GM19240 (cell line): ENCODE measurements around the gene FAM240A.

Experiments used
- DNase-seq: peaks from one replicate; pipeline ENCODE4 v3.0.0; 2011; ENCODE audit warnings: low spot score; ENCODE audit not compliant: insufficient read length

Gene FAM240A

GRCh38 chr3:46661776-46662766 lies 49.7 kb downstream of the FAM240A start:
- no peak for DNase-seq

- DNase-seq = no peak
Observed at GRCh38 chr3:46662771-46663551, 50.6 kb downstream of the FAM240A start.

GRCh38 chr3:46663591-46664135 lies 51.3 kb downstream of the FAM240A start:
- no peak for DNase-seq

- no peak for DNase-seq
Observed at GRCh38 chr3:46664188-46664970, 52.1 kb downstream of the FAM240A start.

GRCh38 chr3:46664971-46665762 lies 52.8 kb downstream of the FAM240A start:
- DNase-seq = no peak

GRCh38 chr3:46665763-46666452 lies 53.6 kb downstream of the FAM240A start:
- DNase-seq = no peak

- DNase-seq = peak; percentile 0
Observed at GRCh38 chr3:46666453-46666845, 54.1 kb downstream of the FAM240A start.

- DNase-seq = no peak
Observed at GRCh38 chr3:46667061-46667621, 54.8 kb downstream of the FAM240A start.

- no peak for DNase-seq
Observed at GRCh38 chr3:46667657-46668056, 55.3 kb downstream of the FAM240A start.

GRCh38 chr3:46668116-46668515 lies 55.8 kb downstream of the FAM240A start:
- DNase-seq = no peak

- DNase-seq = no peak
Observed at GRCh38 chr3:46668591-46668990, 56.3 kb downstream of the FAM240A start.

- peak; percentile 0 for DNase-seq
Observed at GRCh38 chr3:46669191-46669999, 57.1 kb downstream of the FAM240A start.

- peak; percentile 0 for DNase-seq
Observed at GRCh38 chr3:46670000-46670890, 57.9 kb downstream of the FAM240A start.

GRCh38 chr3:46670891-46671427 lies 58.6 kb downstream of the FAM240A start:
- DNase-seq = no peak

GRCh38 chr3:46671541-46672348 lies 59.4 kb downstream of the FAM240A start:
- DNase-seq = no peak

- DNase-seq = no peak
Observed at GRCh38 chr3:46672349-46672695, 60.0 kb downstream of the FAM240A start.
